Measurements from ENCODE around the gene CBLC.

CBLC gene

DNA sequence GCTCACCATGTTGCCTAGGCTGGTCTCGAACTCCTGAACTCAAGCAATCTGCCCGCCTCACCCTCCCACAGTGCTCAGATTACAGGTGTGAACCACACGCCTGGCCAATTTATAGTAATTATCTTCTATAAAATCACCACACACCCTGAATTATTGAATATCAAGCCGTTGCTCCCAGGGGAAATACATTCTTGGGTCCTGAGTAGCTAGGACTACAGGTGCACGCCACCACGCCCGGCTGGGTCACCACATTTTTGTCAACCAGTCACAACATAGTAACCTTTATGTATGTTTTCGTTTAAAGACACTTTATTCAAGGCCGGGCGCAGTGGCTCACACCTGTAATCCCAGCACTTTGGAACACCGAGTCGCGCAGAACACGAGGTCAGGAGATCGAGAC lies 8.3 kb downstream of the CBLC start:
- TF ChIP-seq, protein P1, sequence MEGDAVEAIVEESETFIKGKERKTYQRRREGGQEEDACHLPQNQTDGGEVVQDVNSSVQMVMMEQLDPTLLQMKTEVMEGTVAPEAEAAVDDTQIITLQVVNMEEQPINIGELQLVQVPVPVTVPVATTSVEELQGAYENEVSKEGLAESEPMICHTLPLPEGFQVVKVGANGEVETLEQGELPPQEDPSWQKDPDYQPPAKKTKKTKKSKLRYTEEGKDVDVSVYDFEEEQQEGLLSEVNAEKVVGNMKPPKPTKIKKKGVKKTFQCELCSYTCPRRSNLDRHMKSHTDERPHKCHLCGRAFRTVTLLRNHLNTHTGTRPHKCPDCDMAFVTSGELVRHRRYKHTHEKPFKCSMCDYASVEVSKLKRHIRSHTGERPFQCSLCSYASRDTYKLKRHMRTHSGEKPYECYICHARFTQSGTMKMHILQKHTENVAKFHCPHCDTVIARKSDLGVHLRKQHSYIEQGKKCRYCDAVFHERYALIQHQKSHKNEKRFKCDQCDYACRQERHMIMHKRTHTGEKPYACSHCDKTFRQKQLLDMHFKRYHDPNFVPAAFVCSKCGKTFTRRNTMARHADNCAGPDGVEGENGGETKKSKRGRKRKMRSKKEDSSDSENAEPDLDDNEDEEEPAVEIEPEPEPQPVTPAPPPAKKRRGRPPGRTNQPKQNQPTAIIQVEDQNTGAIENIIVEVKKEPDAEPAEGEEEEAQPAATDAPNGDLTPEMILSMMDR (IDR thresholded peaks at IDR 0.05; ENCODE audit: insufficient read depth, low read depth, low read length, missing control alignments): no peak
- H3K4me3 ChIP-seq (ENCODE audit: low read length): no peak overlapping the region
- no peak for DNase-seq (ENCODE audit: low read depth)

DNA sequence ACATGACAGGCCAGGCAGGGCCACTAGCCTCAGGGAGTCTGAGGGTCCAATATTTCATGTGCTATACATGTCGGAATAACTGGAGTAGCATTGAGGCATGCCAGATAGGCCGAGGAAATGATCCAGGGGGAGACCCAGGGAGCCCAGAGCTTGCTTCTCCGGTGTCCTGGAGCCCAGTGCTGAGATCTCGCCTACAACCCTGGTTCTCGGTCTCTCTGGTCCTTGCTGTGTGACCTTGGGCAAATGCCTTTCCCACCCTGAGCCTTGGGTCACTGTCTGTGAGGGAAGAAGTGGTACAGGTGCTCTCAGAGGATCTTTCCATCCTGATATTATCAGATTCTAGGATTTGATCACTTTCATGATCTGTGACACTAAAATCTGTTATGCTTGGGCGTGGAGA lies 11.3 kb downstream of the CBLC start:
- no peak for DNase-seq (ENCODE audit: low read depth)
- TF ChIP-seq, protein P1 (IDR thresholded peaks at IDR 0.05; ENCODE audit: insufficient read depth, low read depth, low read length, missing control alignments): no peak
- H3K4me3 ChIP-seq (ENCODE audit: low read length): no peak overlapping the region

DNA sequence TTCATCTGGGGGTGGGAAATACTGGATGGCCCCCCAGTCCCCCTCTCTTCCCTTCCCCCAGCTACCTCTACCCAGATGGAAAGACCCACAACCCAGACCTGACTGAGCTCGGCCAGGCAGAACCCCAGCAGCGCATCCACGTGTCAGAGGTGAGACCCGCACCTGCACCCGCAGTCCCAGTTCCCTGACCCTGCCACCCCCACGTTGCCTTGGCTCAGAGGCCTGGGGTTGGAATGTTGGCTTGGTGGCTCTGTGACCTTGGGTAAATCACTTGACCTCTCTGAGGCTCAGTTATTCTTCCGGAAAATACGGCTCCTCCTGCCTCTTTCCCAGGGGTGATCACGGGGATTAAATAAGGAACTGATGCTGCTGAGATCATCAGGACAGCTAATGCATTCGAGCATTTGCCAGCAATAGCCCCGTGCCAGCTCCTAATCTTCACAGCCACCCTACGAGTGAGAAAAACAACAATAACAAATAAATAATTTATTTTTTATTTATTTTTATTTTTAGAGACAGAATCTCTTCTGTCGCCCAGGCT lies 12.3 kb downstream of the CBLC start:
- TF ChIP-seq, protein P1 (IDR thresholded peaks at IDR 0.05; ENCODE audit: insufficient read depth, low read depth, low read length, missing control alignments): no peak
- no peak overlapping the region for H3K4me3 ChIP-seq (ENCODE audit: low read length)
- DNase-seq (ENCODE audit: low read depth): no peak

DNA sequence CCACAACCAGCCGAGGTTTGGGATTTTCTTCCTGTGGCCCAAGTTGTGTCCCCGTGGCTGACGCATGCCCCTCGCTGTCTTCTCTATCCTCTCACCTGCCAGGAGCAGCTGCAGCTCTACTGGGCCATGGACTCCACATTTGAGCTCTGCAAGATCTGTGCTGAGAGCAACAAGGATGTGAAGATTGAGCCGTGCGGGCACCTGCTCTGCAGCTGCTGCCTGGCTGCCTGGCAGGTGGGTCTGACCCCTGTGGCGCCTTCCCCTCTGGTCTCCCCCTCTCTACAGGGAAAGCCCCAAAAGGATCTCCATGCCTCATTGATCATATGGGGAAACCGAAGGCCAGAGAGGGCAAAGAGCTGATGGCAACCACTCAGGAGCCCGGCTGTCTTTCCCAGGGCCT lies 14.6 kb downstream of the CBLC start:
- TF ChIP-seq, protein P1 (IDR thresholded peaks at IDR 0.05; ENCODE audit: insufficient read depth, low read depth, low read length, missing control alignments): no peak
- no peak for DNase-seq (ENCODE audit: low read depth)
- no peak overlapping the region for H3K4me3 ChIP-seq (ENCODE audit: low read length)

DNA sequence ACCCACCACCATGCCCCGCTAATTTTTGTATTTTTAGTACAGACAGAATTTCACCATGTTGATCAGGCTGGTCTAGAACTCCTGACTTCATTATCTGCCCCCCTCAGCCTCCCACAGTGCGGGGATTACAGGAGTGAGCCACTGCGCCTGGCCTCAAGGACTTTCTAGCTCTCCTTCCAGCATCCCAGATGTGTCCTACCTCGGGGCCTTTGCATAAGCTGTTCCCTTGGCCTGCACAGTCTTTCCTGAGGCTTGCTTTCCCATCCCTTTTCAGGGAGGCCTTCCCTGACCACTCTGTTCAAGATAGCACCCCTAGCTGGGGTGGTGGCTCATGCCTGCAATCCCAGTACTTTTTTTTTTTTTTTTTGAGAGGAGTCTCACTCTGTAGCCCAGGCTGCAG lies 16.9 kb downstream of the CBLC start:
- no peak overlapping the region for H3K4me3 ChIP-seq (ENCODE audit: low read length)
- TF ChIP-seq, protein P1 (IDR thresholded peaks at IDR 0.05; ENCODE audit: insufficient read depth, low read depth, low read length, missing control alignments): no peak
- DNase-seq (ENCODE audit: low read depth): no peak

DNA sequence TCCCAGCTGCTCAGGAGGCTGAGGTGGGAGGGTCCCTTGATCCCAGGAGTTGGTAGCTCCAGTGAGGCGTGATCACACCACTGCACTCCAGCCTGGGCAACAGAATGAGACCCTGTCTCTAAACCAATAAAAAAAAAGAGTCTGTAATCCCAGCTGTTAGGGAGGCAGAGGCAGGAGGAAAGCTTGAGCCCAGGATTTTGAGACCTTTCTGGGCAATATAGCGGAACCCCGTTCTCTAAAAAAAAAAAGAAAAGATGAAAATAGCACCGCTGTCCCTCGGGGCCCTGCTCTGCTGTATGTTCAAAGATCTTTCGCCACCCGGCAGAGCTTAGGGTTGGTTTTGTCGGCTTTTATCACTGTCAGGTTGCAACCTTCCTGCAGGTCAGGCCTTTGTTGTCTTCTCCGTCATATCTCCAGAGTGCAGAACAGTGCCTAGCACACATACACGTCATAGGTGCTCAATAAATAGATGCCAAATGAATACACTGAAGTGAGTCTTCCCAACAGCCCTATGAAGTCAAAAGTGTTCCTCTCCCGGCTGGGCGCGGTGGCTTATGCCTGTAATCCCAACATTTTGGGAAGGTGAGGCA lies 17.8 kb downstream of the CBLC start:
- no peak overlapping the region for H3K4me3 ChIP-seq (ENCODE audit: low read length)
- TF ChIP-seq, protein P1 (IDR thresholded peaks at IDR 0.05; ENCODE audit: insufficient read depth, low read depth, low read length, missing control alignments): no peak
- DNase-seq (ENCODE audit: low read depth): no peak

DNA sequence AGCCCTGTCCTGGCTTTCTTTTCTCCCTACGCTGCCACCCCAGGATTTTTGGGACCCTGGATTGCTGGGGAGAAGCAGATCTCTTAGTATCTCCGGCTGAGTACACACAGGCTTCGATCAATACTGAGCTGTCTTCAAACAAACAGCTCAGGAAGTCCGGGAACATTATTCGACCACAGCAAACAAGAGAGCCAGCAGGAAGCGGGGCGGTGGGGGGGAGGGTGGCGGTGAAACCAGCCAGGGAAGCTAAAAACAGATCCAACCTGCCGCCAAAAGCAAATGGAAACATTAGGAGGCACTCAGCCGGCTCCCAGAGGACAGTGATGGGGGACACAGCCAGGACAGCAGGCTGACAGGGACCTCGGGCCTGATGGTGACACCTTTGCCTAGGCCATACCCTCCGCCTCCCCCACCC lies 19.0 kb downstream of the CBLC start:
- TF ChIP-seq, protein P1 (IDR thresholded peaks at IDR 0.05; ENCODE audit: insufficient read depth, low read depth, low read length, missing control alignments): no peak
- no peak for DNase-seq (ENCODE audit: low read depth)
- H3K4me3 ChIP-seq (ENCODE audit: low read length): no peak overlapping the region

Data from epithelial cell of esophagus (primary cell).